ENCODE measurements around the gene LCN12.

LCN12 gene

GRCh38 chr9:136936645-136937170, 15.4 kb upstream of the LCN12 start:
- no peak for DNase-seq (ENCODE audit: low read depth)
- TF ChIP-seq CTCF (IDR thresholded peaks at IDR 0.05; ENCODE audit: control insufficient read depth, extremely low read depth, insufficient read depth): no peak
- no peak overlapping the region for H3K4me3 ChIP-seq (ENCODE audit: low read depth, low read length)

- H3K4me3 ChIP-seq (ENCODE audit: low read depth, low read length): no peak overlapping the region
- DNase-seq (ENCODE audit: low read depth): no peak
- TF ChIP-seq CTCF (IDR thresholded peaks at IDR 0.05; ENCODE audit: control insufficient read depth, extremely low read depth, insufficient read depth): no peak
Measured at GRCh38 chr9:136937186-136938001, 14.7 kb upstream of the LCN12 start.

GRCh38 chr9:136939431-136939995, 12.6 kb upstream of the LCN12 start:
- TF ChIP-seq CTCF (IDR thresholded peaks at IDR 0.05; ENCODE audit: control insufficient read depth, extremely low read depth, insufficient read depth): no peak
- H3K4me3 ChIP-seq (ENCODE audit: low read depth, low read length): no peak overlapping the region
- DNase-seq (ENCODE audit: low read depth): no peak

- no peak for TF ChIP-seq CTCF (IDR thresholded peaks at IDR 0.05; ENCODE audit: control insufficient read depth, extremely low read depth, insufficient read depth)
- H3K4me3 ChIP-seq (ENCODE audit: low read depth, low read length): no peak overlapping the region
- DNase-seq (ENCODE audit: low read depth): no peak
Measured at GRCh38 chr9:136939996-136940525, 12.0 kb upstream of the LCN12 start.

- H3K4me3 ChIP-seq (ENCODE audit: low read depth, low read length): no peak overlapping the region
- no peak for TF ChIP-seq CTCF (IDR thresholded peaks at IDR 0.05; ENCODE audit: control insufficient read depth, extremely low read depth, insufficient read depth)
- no peak for DNase-seq (ENCODE audit: low read depth)
Measured at GRCh38 chr9:136940526-136941230, 11.4 kb upstream of the LCN12 start.

GRCh38 chr9:136941231-136942111, 10.6 kb upstream of the LCN12 start:
- no peak overlapping the region for H3K4me3 ChIP-seq (ENCODE audit: low read depth, low read length)
- no peak for DNase-seq (ENCODE audit: low read depth)
- TF ChIP-seq CTCF (IDR thresholded peaks at IDR 0.05; ENCODE audit: control insufficient read depth, extremely low read depth, insufficient read depth): no peak
